Glomerular visceral epithelial cell (primary cell): ENCODE data around the gene BPIFA3.

Experiments used
- DNase-seq: peaks from one replicate; pipeline ENCODE4 v3.0.0-alpha.2; 2016; ENCODE audit errors: extremely low spot score

The BPIFA3 gene

GRCh38 chr20:33262658-33263065 lies 45.5 kb downstream of the BPIFA3 start:
- peak; percentile 55 for DNase-seq

DNA sequence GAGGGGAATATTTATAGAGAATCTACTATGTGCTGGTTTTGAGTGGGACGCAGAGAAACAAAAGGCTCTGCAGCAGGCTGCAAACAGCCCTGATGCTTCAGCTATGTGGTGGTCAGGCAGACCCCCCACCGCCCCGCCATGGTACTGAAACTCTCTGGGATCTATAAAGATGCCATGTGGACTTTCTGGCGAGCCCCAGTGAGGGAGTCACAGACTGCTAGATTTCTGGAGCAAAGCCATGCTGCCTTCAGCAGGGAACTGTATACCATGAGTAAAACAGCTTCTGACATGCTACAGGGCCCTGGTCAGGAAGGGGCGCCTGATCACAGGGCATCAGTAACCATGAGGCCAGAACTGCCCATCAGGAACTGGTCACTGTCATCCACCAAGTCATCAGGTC lies 46.6 kb downstream of the BPIFA3 start:
- DNase-seq, result no peak

DNA sequence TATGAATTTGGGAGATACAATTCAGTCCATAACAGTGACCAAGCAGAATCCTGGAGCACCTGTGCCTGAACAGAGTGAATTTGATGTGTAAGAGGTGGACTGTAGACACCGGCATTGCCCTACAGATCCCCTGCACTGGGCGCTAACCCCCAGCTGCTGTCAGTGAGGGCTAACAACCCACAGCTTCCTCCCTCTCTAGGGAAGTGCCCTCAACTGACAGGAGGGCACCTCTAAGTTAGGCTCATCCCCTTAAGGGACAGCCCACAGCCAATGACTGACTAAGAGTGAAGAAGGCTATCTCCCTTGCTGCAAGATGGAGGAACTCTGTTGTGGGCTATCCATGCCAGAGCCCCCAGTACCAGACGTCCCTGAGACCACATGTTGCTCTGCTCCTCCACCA lies 50.5 kb downstream of the BPIFA3 start:
- DNase-seq, result no peak

GRCh38 chr20:33272155-33272873 lies 55.2 kb downstream of the BPIFA3 start:
- DNase-seq, result no peak

GRCh38 chr20:33273117-33273851 lies 56.1 kb downstream of the BPIFA3 start:
- no peak for DNase-seq

GRCh38 chr20:33275215-33275614 lies 58.1 kb downstream of the BPIFA3 start:
- DNase-seq, result no peak

- no peak for DNase-seq
Observed at GRCh38 chr20:33275871-33276270, 58.7 kb downstream of the BPIFA3 start.

- no peak for DNase-seq
Observed at GRCh38 chr20:33276303-33277113, 59.4 kb downstream of the BPIFA3 start.
